GM23338 (cell line): ENCODE data around the gene GRAMD1B.

Experiments
- EZH2phosphoT487 ChIP-seq: fragments of 200-600 bp; sonication (generic); IDR thresholded peaks from one replicate; pipeline ENCODE4 v1.8.1; 2018; ENCODE audit warnings: antibody characterized with exemption; ENCODE audit not compliant: unreplicated experiment
- TF ChIP-seq, protein P1 (sequence below): IDR thresholded peaks from one replicate; pipeline ENCODE4 v1.6.1; 2018; ENCODE audit warnings: antibody characterized with exemption; ENCODE audit not compliant: unreplicated experiment

DNA sequence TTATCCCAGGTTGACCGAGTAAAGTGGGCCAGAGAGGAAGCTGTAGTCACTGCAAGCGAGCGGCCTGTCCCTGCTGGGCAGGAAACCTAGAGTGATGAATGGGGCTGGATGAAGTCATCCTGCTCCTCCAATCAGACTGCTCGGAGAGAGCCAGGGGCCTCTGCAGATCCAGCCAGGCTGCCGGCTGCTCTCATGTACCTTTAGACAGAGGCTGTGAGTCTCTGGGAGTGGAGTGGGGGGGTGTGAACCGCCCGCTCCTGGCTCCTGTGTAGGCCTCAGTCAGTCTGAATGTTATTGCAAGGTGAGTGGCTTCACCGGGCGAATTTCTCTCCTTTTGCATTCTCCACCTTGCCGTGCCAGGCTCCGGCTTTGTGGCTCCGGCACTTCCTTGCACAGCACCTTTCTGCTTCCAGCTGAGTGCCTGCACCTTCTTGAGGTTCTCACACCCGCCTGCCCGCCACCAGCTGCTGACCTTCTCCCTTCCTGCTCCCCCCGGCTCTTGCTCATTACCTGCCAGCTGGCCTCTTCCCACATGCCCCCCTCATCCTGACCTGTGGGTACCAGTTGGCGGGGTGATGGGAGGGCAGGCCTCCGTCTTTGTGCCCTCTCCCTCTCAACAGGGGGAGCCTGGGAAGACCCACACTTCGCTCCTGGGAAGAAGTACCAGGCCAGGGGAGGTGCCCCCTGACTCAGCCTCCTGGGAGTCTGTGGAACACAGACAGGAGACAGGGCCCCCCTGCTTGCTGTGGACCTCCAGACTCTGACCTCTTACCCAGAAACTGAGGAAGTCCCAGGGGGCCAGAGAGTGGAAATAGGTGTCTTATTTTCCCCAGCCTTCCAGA, 79.9 kb downstream of the GRAMD1B start:
- no peak for TF ChIP-seq EZH2phosphoT487
- TF ChIP-seq, protein P1, sequence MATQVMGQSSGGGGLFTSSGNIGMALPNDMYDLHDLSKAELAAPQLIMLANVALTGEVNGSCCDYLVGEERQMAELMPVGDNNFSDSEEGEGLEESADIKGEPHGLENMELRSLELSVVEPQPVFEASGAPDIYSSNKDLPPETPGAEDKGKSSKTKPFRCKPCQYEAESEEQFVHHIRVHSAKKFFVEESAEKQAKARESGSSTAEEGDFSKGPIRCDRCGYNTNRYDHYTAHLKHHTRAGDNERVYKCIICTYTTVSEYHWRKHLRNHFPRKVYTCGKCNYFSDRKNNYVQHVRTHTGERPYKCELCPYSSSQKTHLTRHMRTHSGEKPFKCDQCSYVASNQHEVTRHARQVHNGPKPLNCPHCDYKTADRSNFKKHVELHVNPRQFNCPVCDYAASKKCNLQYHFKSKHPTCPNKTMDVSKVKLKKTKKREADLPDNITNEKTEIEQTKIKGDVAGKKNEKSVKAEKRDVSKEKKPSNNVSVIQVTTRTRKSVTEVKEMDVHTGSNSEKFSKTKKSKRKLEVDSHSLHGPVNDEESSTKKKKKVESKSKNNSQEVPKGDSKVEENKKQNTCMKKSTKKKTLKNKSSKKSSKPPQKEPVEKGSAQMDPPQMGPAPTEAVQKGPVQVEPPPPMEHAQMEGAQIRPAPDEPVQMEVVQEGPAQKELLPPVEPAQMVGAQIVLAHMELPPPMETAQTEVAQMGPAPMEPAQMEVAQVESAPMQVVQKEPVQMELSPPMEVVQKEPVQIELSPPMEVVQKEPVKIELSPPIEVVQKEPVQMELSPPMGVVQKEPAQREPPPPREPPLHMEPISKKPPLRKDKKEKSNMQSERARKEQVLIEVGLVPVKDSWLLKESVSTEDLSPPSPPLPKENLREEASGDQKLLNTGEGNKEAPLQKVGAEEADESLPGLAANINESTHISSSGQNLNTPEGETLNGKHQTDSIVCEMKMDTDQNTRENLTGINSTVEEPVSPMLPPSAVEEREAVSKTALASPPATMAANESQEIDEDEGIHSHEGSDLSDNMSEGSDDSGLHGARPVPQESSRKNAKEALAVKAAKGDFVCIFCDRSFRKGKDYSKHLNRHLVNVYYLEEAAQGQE: no peak
